ENCODE measurements around the gene PGAP1. TPM values are rescaled to one million over a fixed set of nuclear protein-coding genes. Genes with fewer than 3 reads are reported as not detected.

Gene PGAP1
- 1.1 to 3.3 TPM (median 2.5 TPM) in 5 replicates for total RNA-seq (2022; extraction: Qiagen RNA extraction; ENCODE audit: low read depth)

GRCh38 chr2:196926562-196927375, at the start of gene PGAP1:
PGAP1 (minus strand) TSS chr2:196926707; CDS start chr2:196926616, 91 bp downstream.

DNA sequence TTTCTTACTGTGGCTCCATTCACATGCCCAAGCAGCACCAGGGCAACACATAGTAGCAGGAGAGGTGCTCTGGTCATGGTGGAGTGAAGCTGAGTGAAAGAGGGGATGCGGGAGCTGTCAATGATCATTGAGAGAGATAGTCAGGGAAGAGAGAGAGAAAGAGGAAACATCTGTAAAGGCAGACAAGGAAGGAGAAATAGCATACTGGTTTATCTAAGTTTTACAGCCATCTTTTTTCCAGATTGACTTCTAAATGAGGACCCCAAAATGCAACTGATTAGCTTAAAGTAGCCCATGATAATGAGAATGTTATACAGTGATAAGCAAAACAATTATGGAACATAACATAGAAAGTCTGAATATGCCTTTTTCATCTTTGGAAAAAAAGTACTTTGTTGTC, 117.2 kb downstream of the PGAP1 start, which contains the start of gene C2orf66:
TSS of gene C2orf66 (minus strand) at position 96 of the 400 bp plus-strand sequence. CDS start at position 77, 19 bp downstream.

Other genes with a start within 250 kb of the PGAP1 start
- 15.4 to 20.4 TPM (median 18.7 TPM) in 5 replicates for gene GTF3C3, start 127.0 kb downstream of the PGAP1 start, total RNA-seq (2022; extraction: Qiagen RNA extraction; ENCODE audit: low read depth)
- 0.11 TPM in 1 of 5 replicates, not detected in the others for gene C2orf66, start 117.4 kb downstream of the PGAP1 start, total RNA-seq (2022; extraction: Qiagen RNA extraction; ENCODE audit: low read depth)

Data from A549 treated with ZK216348 at 1 μM for 4 hours (cell line).